ENCODE measurements around the gene OSBPL9. TPM values are rescaled to one million over a fixed set of nuclear protein-coding genes. Genes with fewer than 3 reads are reported as not detected.
"Not testable (repeated sequence)": the region's sequence is repeated elsewhere in the genome, so short reads cannot be mapped to it uniquely, and the experiment has no call there.

OSBPL9 gene
- total RNA-seq, 2 experiments from 2014 or later: 35.6 to 36.5 TPM

DNA sequence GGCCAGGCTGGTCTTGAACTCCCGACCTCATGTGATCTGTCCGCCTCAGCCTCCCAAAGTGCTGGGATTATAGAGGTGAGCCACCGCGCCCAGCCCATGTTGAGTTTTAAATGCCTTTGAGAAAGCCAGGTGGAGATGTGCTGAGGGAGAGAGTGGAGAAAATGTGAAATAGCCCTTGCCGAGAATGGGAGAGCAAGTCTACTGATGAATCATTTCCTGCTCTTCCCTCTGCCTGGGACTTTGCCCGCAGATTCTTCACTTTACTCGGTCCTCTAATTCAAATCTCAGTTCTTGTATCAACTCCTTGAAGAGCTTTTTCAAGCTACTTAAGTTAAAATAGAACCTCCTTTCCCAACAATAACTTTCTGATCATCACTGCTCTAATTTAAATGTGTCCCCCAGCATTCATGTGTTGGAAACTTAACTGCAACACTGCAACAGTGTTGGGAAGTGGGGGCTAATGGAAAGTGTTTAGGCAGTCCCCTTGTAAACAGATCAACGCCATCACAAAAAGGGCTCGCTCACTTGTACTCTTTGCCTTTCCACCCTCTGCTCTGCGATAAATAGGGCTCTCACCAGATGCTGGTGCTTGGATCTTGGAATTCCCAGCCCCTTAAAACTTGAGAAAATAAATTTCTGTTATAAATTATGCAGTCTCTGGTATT is 27.8 kb downstream of the OSBPL9 start:
- H3K36me3 Mint-ChIP-seq (ENCODE audit: low read depth): peaks cover 37% of the 10 kb centered on the region
- TF ChIP-seq, protein P1, sequence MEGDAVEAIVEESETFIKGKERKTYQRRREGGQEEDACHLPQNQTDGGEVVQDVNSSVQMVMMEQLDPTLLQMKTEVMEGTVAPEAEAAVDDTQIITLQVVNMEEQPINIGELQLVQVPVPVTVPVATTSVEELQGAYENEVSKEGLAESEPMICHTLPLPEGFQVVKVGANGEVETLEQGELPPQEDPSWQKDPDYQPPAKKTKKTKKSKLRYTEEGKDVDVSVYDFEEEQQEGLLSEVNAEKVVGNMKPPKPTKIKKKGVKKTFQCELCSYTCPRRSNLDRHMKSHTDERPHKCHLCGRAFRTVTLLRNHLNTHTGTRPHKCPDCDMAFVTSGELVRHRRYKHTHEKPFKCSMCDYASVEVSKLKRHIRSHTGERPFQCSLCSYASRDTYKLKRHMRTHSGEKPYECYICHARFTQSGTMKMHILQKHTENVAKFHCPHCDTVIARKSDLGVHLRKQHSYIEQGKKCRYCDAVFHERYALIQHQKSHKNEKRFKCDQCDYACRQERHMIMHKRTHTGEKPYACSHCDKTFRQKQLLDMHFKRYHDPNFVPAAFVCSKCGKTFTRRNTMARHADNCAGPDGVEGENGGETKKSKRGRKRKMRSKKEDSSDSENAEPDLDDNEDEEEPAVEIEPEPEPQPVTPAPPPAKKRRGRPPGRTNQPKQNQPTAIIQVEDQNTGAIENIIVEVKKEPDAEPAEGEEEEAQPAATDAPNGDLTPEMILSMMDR (IDR thresholded peaks at IDR 0.05): no peak
- Histone ChIP-seq H3K9me3 (ENCODE audit: control insufficient read depth in 1 of 2, insufficient read depth in 1 of 2, low read length in 2 of 2) (no peaks in the 10 kb centered on the region), H3K36me3 (ENCODE audit: insufficient read depth, low read length) (no peaks in the 10 kb centered on the region), H3K27me3 (ENCODE audit: control insufficient read depth in 1 of 2, insufficient read depth in 2 of 2, low read length in 2 of 2) (no peaks in the 10 kb centered on the region), H3K4me1 (ENCODE audit: insufficient read depth, low read length) (no peaks in the 10 kb centered on the region), H3K4me3 (ENCODE audit: low read length) (no peak overlapping the region), H3K27ac (ENCODE audit: low read depth in 1 of 2, low read length in 2 of 2) (no peak overlapping the region)
- ChIA-PET CTCF (no interaction called here), POLR2A (no interaction called here)
- H3K9me3 Mint-ChIP-seq: peaks cover 4% of the 10 kb centered on the region
- no peaks in the 10 kb centered on the region for H3K27me3 Mint-ChIP-seq
- H3K4me3 Mint-ChIP-seq: no peak overlapping the region
- ATAC-seq (ENCODE audit: poor library complexity) (no peak), DNase-seq (no peak)
- H3K4me1 Mint-ChIP-seq (ENCODE audit: low read depth): peaks cover 33% of the 10 kb centered on the region
- H3K27ac Mint-ChIP-seq: no peak overlapping the region
- intact Hi-C loops (cut with DNase I, micrococcal nuclease): no loop called here

DNA sequence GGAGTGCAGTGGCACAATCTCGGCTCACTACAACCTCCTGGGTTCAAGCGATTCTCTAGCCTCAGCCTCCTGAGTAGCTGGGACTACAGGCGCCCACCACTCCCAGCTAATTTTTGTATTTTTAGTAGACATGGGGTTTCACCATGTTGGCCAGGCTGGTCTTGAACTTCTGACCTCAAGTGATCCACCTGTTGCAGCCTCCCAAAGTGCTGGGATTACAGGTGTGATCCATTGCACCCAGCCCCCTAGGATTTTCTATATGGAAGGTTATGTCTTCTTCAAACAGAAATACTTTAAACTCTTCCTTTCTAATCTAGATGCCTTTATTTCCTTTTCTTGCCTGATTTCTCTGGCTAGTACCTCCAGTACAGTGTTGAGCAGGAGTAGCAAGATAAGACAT is 29.7 kb downstream of the OSBPL9 start:
- H3K4me1 ChIP-seq (ENCODE audit: insufficient read depth, low read length); H3K4me3 Mint-ChIP-seq; H3K27me3 ChIP-seq (ENCODE audit: control insufficient read depth in 1 of 2, insufficient read depth in 2 of 2, low read length in 2 of 2); H3K27ac ChIP-seq (ENCODE audit: low read depth in 1 of 2, low read length in 2 of 2); H3K9me3 ChIP-seq (ENCODE audit: control insufficient read depth in 1 of 2, insufficient read depth in 1 of 2, low read length in 2 of 2); intact Hi-C loops (cut with DNase I, micrococcal nuclease); POLR2A ChIA-PET; ATAC-seq (ENCODE audit: poor library complexity); H3K36me3 ChIP-seq (ENCODE audit: insufficient read depth, low read length); DNase-seq; H3K27me3 Mint-ChIP-seq; H3K4me3 ChIP-seq (ENCODE audit: low read length); H3K9me3 Mint-ChIP-seq; H3K27ac Mint-ChIP-seq; CTCF ChIA-PET: not testable (repeated sequence)
- Mint-ChIP-seq H3K36me3 (ENCODE audit: low read depth) (peaks cover 37% of the 10 kb centered on the region), H3K4me1 (ENCODE audit: low read depth) (peaks cover 42% of the 10 kb centered on the region)

DNA sequence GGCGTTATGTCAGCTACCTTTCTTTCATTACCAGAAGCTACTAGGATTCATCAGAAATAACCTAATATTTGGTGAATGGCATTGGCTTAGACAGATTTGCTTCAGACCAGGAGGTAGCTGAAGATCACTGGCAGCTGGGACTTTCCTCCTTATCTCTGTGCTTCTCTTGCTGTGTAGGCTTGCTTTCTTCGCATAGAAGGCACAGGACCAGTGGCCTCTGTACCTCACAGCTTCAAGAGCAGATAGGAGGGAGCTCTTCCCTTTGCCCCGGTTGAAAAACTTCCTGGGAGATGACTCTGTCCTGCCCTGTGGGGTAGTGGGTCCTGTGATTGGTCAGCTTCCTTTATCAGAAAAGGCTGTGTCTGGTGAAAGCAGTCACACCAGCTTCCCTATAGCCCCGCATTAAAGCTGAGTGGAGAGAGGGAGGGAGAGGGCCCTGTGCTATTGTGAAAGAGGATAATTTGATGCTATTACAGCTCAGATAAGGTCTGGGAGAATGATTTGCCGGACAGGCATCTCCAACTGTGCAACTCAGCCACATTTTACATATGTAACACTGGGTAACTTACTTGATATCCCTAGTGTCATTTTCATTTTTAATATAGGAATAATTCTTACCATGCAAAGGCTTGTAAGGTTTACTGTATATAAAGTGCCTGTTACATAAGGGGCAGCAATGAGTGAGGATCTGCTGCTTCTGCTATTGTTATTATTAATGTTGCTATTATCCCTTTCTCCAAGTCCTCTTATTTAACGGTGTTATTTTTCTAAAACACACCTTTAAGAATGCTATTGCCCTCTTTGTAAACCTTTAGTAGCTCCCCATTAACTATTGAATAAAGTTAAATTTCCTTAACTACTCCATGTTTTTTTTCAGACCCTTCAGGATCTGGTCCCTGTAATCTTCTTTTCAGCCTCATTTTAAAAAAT is 31.6 kb downstream of the OSBPL9 start:
- H3K4me3 ChIP-seq (ENCODE audit: low read length): no peak overlapping the region
- ATAC-seq (ENCODE audit: poor library complexity): no peak
- POLR2A ChIA-PET: interaction anchor here (0.8 kb wide), 1 partner anchor 121 kb away, joined by 3 read pairs; no protein-coding TSS in a partner anchor

More for the DNA sequence above, 31.6 kb downstream of the OSBPL9 start:
- Histone ChIP-seq H3K27ac (ENCODE audit: low read depth in 1 of 2, low read length in 2 of 2) (no peak overlapping the region), H3K27me3 (ENCODE audit: control insufficient read depth in 1 of 2, insufficient read depth in 2 of 2, low read length in 2 of 2) (no peaks in the 10 kb centered on the region), H3K9me3 (ENCODE audit: control insufficient read depth in 1 of 2, insufficient read depth in 1 of 2, low read length in 2 of 2) (no peaks in the 10 kb centered on the region), H3K36me3 (ENCODE audit: insufficient read depth, low read length) (peaks cover 3% of the 10 kb centered on the region), H3K4me1 (ENCODE audit: insufficient read depth, low read length) (no peaks in the 10 kb centered on the region)
- peaks cover 35% of the 10 kb centered on the region for H3K4me1 Mint-ChIP-seq (ENCODE audit: low read depth)
- no peaks in the 10 kb centered on the region for H3K27me3 Mint-ChIP-seq
- H3K27ac Mint-ChIP-seq: no peak overlapping the region
- peak in 1 of 14 experiments; percentile 4 for DNase-seq
- CTCF ChIA-PET: interaction anchor here (0.6 to 0.7 kb wide), 2 partner anchors 9 to 209 kb away, joined by 3 read pairs; no protein-coding TSS in a partner anchor
- intact Hi-C loops (cut with DNase I, micrococcal nuclease): no loop called here
- peaks cover 2% of the 10 kb centered on the region for H3K9me3 Mint-ChIP-seq
- H3K4me3 Mint-ChIP-seq: no peak overlapping the region
- TF ChIP-seq, protein P1 (IDR thresholded peaks at IDR 0.05): no peak
- H3K36me3 Mint-ChIP-seq (ENCODE audit: low read depth): peaks cover 44% of the 10 kb centered on the region

All from CD4-positive, alpha-beta T cell (primary cell).